ENCODE measurements around the gene ALDH3B1. TPM values are rescaled to one million over a fixed set of nuclear protein-coding genes. Genes with fewer than 3 reads are reported as not detected.

Gene ALDH3B1
- polyA plus RNA-seq, 1 donor from 2014 or later, result not detected

DNA sequence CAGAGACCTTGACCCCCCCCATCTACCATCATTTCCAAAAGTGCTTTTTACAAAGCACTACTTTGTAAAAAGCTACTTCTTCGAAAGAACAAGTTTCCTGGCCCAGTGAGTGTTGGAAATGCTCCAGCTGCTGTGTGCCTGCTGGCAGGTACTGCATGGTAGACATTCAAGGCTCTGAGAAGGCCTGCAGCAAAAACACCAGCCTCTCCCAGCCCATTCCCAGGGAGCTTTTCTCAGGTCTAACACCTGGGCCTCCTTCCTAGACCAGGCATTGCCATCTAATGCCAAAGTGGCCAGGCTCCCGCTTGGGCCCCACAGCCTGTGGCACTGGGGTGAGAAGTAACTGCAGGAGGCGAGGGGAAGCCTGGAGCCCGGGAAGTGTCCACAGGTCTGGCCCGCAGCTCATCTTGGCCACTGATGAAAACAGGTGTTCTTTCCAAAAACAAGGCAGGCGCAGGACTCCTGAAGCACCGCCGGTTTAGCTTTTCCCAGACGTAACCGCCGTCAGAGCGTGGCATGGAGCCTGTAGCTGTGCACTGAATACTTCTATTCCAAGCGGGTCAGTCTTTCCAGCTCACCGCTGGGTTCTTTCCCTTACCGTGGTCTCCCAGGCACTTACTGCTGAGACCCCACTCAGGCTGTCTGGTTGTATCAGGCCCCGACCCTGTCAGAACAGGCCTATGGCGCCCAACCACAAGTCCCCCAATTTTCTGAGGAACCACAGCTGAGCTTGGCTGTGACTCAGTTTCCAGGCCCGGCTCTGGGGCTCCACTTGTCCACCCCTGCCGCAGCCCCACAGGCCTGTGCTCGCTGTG is 27.5 kb downstream of the ALDH3B1 start:
- Histone ChIP-seq H3K79me2 (replicated peaks; ENCODE audit: insufficient read depth, low read length) (no peaks in the 10 kb centered on the region), H3K9me2 (ENCODE audit: insufficient read depth, low read length) (no peaks in the 10 kb centered on the region), H3K27me3 (ENCODE audit: insufficient read depth, low read depth, low read length) (no peaks in the 10 kb centered on the region), H3K4me3 (ENCODE audit: low read length) (no peak overlapping the region), H2AFZ (ENCODE audit: low read depth, low read length) (no peak overlapping the region), H3K9me3 (ENCODE audit: low read length) (no peaks in the 10 kb centered on the region), H3K4me2 (ENCODE audit: low read length) (no peak overlapping the region), H3F3A (ENCODE audit: insufficient read depth, low read length, poor library complexity, severe bottlenecking) (no peaks in the 10 kb centered on the region), H3K36me3 (ENCODE audit: insufficient read depth, low read length) (no peaks in the 10 kb centered on the region), H3K27ac (ENCODE audit: low read length) (no peak overlapping the region), H3K9ac (ENCODE audit: low read length) (no peak overlapping the region), H4K20me1 (ENCODE audit: insufficient read depth) (no peaks in the 10 kb centered on the region)
- TF ChIP-seq RAD21 (conservative IDR thresholded peaks at IDR 0.05) (no peak), TAF1 (IDR thresholded peaks at IDR 0.05; ENCODE audit: low read depth) (no peak), MXI1 (conservative IDR thresholded peaks at IDR 0.05; ENCODE audit: poor library complexity, severe bottlenecking) (no peak), POLR2AphosphoS5 (IDR thresholded peaks at IDR 0.05) (no peak), EP300 (conservative IDR thresholded peaks at IDR 0.05; ENCODE audit: poor library complexity, severe bottlenecking) (no peak)
- TF ChIP-seq, protein P1, sequence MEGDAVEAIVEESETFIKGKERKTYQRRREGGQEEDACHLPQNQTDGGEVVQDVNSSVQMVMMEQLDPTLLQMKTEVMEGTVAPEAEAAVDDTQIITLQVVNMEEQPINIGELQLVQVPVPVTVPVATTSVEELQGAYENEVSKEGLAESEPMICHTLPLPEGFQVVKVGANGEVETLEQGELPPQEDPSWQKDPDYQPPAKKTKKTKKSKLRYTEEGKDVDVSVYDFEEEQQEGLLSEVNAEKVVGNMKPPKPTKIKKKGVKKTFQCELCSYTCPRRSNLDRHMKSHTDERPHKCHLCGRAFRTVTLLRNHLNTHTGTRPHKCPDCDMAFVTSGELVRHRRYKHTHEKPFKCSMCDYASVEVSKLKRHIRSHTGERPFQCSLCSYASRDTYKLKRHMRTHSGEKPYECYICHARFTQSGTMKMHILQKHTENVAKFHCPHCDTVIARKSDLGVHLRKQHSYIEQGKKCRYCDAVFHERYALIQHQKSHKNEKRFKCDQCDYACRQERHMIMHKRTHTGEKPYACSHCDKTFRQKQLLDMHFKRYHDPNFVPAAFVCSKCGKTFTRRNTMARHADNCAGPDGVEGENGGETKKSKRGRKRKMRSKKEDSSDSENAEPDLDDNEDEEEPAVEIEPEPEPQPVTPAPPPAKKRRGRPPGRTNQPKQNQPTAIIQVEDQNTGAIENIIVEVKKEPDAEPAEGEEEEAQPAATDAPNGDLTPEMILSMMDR (IDR thresholded peaks at IDR 0.05; ENCODE audit: poor library complexity, severe bottlenecking), result no peak
- TF ChIP-seq, protein P2, sequence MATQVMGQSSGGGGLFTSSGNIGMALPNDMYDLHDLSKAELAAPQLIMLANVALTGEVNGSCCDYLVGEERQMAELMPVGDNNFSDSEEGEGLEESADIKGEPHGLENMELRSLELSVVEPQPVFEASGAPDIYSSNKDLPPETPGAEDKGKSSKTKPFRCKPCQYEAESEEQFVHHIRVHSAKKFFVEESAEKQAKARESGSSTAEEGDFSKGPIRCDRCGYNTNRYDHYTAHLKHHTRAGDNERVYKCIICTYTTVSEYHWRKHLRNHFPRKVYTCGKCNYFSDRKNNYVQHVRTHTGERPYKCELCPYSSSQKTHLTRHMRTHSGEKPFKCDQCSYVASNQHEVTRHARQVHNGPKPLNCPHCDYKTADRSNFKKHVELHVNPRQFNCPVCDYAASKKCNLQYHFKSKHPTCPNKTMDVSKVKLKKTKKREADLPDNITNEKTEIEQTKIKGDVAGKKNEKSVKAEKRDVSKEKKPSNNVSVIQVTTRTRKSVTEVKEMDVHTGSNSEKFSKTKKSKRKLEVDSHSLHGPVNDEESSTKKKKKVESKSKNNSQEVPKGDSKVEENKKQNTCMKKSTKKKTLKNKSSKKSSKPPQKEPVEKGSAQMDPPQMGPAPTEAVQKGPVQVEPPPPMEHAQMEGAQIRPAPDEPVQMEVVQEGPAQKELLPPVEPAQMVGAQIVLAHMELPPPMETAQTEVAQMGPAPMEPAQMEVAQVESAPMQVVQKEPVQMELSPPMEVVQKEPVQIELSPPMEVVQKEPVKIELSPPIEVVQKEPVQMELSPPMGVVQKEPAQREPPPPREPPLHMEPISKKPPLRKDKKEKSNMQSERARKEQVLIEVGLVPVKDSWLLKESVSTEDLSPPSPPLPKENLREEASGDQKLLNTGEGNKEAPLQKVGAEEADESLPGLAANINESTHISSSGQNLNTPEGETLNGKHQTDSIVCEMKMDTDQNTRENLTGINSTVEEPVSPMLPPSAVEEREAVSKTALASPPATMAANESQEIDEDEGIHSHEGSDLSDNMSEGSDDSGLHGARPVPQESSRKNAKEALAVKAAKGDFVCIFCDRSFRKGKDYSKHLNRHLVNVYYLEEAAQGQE (IDR thresholded peaks at IDR 0.05; ENCODE audit: borderline replicate concordance), result no peak

DNA sequence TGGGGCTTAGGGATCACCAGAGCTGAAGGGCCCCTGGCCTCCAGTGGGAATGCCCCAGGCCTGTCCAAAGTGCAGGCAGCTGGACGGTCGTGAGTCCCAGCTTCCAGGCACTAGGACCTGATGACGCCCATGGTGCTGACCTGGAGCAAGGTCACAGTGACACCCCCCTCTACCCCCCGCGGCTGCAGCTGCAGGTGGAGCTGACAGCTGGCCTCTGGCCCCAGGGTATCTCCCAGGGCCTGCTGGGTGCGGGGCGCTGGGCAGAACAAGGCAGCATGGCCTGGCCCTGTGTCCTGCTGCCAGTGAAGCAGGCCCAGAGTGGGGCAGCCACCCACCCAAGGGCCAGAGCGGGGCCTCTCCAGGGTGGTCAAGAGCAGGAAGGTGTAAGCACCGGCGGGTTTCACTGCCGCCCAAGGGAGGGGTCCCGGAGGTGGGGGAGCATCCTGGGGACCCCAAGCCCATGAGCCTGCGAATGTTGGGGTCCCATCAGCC is 28.1 kb downstream of the ALDH3B1 start:
- no peak overlapping the region for H3K4me2 ChIP-seq (ENCODE audit: low read length)
- H3K36me3 ChIP-seq (ENCODE audit: insufficient read depth, low read length), result no peaks in the 10 kb centered on the region
- H3K27ac ChIP-seq (ENCODE audit: low read length), result no peak overlapping the region
- H3K4me3 ChIP-seq (ENCODE audit: low read length), result no peak overlapping the region
- H3K79me2 ChIP-seq (replicated peaks; ENCODE audit: insufficient read depth, low read length), result no peaks in the 10 kb centered on the region
- no peak for TF ChIP-seq SMC3 (conservative IDR thresholded peaks at IDR 0.05; ENCODE audit: poor library complexity)
- no peak for TF ChIP-seq MXI1 (conservative IDR thresholded peaks at IDR 0.05; ENCODE audit: poor library complexity, severe bottlenecking)
- TF ChIP-seq EZH2 (IDR thresholded peaks at IDR 0.05; ENCODE audit: borderline replicate concordance, insufficient read depth, low read length, poor library complexity, severe bottlenecking), result no peak
- TF ChIP-seq, protein P2 (IDR thresholded peaks at IDR 0.05; ENCODE audit: borderline replicate concordance), result no peak
- TF ChIP-seq, protein P1 (IDR thresholded peaks at IDR 0.05; ENCODE audit: poor library complexity, severe bottlenecking), result no peak
- no peak for TF ChIP-seq TAF1 (IDR thresholded peaks at IDR 0.05; ENCODE audit: low read depth)
- TF ChIP-seq RAD21 (conservative IDR thresholded peaks at IDR 0.05), result no peak
- no peak for TF ChIP-seq POLR2AphosphoS5 (IDR thresholded peaks at IDR 0.05)
- no peak for TF ChIP-seq EP300 (conservative IDR thresholded peaks at IDR 0.05; ENCODE audit: poor library complexity, severe bottlenecking)
- no peaks in the 10 kb centered on the region for H3K9me3 ChIP-seq (ENCODE audit: low read length)
- no peaks in the 10 kb centered on the region for H3K27me3 ChIP-seq (ENCODE audit: insufficient read depth, low read depth, low read length)
- H2AFZ ChIP-seq (ENCODE audit: low read depth, low read length), result no peak overlapping the region
- H3F3A ChIP-seq (ENCODE audit: insufficient read depth, low read length, poor library complexity, severe bottlenecking), result no peaks in the 10 kb centered on the region
- H3K9me2 ChIP-seq (ENCODE audit: insufficient read depth, low read length), result no peaks in the 10 kb centered on the region
- no peak overlapping the region for H3K9ac ChIP-seq (ENCODE audit: low read length)
- no peaks in the 10 kb centered on the region for H4K20me1 ChIP-seq (ENCODE audit: insufficient read depth)
